Ishikawa (cell line): ENCODE measurements around the gene MOGAT3.

Experiments
- CEBPB ChIP-seq: IDR thresholded peaks from 2 replicates; pipeline ENCODE4 v1.6.1; 2012
- CREB1 ChIP-seq: IDR thresholded peaks from 2 replicates; pipeline ENCODE4 v1.6.1; 2012; ENCODE audit warnings: low read depth
- EP300 ChIP-seq: IDR thresholded peaks from 2 replicates; pipeline ENCODE4 v1.6.1; 2012; ENCODE audit warnings: borderline replicate concordance
- FOXM1 ChIP-seq: IDR thresholded peaks from 2 replicates; pipeline ENCODE4 v1.6.1; 2012; ENCODE audit warnings: low read depth, borderline replicate concordance
- NFIC ChIP-seq: IDR thresholded peaks from 2 replicates; pipeline ENCODE4 v1.6.1; 2012
- RAD21 ChIP-seq: IDR thresholded peaks from 2 replicates; pipeline ENCODE4 v1.6.1; 2012; ENCODE audit warnings: low read depth
- TCF12 ChIP-seq: IDR thresholded peaks from 2 replicates; pipeline ENCODE4 v1.6.1; 2012; ENCODE audit warnings: low read depth
- TF ChIP-seq, protein P1 (sequence below): IDR thresholded peaks from 2 replicates; pipeline ENCODE4 v1.6.1; 2012

GRCh38 chr7:101198476-101198875, 2.4 kb downstream of the MOGAT3 start:
- TF ChIP-seq, protein P1, sequence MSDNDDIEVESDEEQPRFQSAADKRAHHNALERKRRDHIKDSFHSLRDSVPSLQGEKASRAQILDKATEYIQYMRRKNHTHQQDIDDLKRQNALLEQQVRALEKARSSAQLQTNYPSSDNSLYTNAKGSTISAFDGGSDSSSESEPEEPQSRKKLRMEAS, result no peak
- TF ChIP-seq NFIC (no peak), FOXM1 (no peak), TCF12 (no peak), CREB1 (no peak), CEBPB (no peak), RAD21 (no peak), EP300 (no peak)
